AG20443 (cell line): ENCODE measurements around the gene ZBTB38.

Experiments used
- DNase-seq: peaks from one replicate; pipeline ENCODE4 v3.0.0; 2012; ENCODE audit warnings: low spot score, mixed read lengths

Gene ZBTB38

GRCh38 chr3:141403576-141403975 lies 35.3 kb downstream of the ZBTB38 start:
- no peak for DNase-seq

- DNase-seq: no peak
Measured at GRCh38 chr3:141405025-141405424, 36.7 kb downstream of the ZBTB38 start.

- DNase-seq: no peak
Measured at GRCh38 chr3:141405591-141405990, 37.3 kb downstream of the ZBTB38 start.

DNA sequence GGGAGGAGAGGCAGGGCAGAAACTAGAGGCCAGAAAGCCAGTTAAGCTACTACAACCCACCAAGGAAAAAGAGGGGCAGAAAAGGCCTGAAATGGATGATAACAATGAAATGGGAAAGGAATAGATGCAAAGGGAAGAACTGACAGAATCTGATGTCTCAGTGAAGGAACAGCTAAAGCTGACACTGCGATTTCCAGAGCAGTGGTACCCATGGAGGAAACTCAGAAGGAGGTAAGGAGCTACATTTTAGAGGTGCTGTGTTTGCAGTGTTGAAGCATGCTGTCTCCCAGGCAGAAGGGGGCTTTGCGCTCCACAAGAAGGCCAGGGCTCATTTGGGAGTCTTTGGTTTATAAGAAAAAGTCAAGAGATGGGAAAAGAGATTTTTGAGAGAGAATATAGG lies 38.0 kb downstream of the ZBTB38 start:
- DNase-seq: no peak

DNA sequence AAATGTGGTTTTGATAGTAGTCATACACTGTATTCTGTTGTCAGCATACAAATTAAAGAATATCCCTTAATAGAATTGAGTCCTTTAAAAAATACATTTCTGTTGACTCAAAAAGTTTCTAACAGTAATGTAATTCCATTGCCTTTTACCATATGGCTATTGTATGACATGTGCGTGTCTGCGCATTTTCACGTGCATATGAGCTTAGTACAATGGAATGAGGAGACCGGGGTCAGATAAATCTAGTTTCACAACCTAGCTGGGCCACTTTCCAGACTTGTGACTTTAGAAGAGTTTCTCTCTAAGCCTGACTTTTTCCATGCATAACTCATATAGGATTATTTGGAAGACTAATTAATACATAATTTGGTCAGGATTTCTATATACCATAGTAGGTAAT lies 38.7 kb downstream of the ZBTB38 start:
- peak; percentile 70 for DNase-seq

DNA sequence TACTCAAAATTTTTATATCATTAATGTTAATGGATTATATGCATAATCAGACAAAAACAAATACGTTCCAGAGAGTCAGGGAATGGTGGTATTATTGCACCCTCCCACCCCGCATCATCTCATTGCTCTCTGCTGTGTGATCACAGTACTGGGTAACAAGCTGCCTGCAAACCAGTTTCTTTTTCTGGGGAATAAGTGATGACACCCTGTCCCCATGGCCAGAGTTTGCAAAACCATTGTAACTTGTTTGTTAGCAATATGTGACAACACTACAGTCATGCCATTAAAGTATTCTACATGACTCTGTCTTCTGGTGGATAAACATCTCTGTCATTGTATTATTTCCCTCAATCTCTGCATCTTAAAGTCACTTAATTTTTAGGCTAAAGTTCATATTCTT lies 39.5 kb downstream of the ZBTB38 start:
- no peak for DNase-seq

DNA sequence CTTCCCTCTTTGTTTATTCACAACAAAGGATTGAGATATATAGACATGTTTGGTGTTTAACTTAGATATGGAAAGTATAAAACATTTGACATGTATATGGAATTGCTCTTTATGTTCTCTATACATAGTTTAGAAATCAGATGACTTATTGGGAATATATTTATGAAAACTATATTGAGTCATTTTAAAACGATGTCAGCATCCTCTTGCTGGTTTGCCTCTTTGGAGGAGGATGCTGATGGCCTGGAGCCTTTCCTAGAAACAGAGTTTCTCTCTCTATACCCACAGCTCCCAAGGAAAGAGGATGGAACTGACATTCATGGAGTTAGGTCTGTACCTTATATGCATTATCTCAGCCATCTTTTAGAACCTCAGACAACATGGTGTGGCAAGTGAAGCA lies 40.3 kb downstream of the ZBTB38 start:
- no peak for DNase-seq

GRCh38 chr3:141409940-141410241 lies 41.6 kb downstream of the ZBTB38 start:
- DNase-seq: no peak

DNA sequence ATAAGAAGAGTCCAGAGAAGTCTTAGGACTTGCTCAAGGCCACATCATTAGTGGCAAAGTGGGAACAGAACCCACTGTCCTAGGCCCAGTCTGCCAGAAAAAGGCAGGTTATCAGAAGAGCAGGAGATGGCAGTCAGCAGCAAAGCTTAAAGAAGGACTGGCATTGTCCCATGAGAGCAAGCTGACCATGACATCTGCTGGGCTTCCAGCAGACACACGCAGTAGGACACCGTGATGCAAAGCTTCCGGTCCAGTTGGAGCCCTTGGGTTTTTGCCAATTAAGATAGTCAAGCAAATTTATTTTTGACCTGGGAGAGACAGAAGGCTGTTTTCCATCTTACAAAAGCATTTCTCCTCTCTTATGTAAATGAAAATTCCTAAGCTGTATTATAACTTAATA lies 42.1 kb downstream of the ZBTB38 start:
- DNase-seq: peak; percentile 25

- DNase-seq: no peak
Measured at GRCh38 chr3:141410846-141411245, 42.5 kb downstream of the ZBTB38 start.

- DNase-seq: no peak
Measured at GRCh38 chr3:141411251-141411771, 43.0 kb downstream of the ZBTB38 start.

GRCh38 chr3:141412087-141412935 lies 44.0 kb downstream of the ZBTB38 start:
- DNase-seq: peak; percentile 40

DNA sequence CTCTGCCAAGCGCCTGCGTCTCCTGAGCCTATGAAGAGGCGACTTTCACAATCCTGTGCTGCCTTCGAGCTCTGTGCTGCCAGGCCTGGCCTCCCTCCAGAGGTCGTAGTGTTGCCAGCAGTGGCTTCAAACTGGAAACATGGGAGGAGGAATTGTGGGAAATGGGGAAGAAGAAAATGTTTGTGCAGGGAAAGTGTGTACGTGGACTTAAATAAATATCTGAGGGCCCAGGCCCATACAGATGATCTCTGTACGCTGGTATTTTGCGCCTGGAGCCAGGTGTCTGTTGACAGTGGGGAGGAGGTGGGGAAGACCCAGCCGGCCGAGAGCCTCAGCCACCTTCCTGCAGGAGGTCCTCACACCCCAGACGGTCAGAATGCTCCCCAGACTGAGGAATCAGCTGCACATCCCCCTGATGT lies 44.6 kb downstream of the ZBTB38 start:
- DNase-seq: peak; percentile 77

- DNase-seq: no peak
Measured at GRCh38 chr3:141413391-141413790, 45.1 kb downstream of the ZBTB38 start.

DNA sequence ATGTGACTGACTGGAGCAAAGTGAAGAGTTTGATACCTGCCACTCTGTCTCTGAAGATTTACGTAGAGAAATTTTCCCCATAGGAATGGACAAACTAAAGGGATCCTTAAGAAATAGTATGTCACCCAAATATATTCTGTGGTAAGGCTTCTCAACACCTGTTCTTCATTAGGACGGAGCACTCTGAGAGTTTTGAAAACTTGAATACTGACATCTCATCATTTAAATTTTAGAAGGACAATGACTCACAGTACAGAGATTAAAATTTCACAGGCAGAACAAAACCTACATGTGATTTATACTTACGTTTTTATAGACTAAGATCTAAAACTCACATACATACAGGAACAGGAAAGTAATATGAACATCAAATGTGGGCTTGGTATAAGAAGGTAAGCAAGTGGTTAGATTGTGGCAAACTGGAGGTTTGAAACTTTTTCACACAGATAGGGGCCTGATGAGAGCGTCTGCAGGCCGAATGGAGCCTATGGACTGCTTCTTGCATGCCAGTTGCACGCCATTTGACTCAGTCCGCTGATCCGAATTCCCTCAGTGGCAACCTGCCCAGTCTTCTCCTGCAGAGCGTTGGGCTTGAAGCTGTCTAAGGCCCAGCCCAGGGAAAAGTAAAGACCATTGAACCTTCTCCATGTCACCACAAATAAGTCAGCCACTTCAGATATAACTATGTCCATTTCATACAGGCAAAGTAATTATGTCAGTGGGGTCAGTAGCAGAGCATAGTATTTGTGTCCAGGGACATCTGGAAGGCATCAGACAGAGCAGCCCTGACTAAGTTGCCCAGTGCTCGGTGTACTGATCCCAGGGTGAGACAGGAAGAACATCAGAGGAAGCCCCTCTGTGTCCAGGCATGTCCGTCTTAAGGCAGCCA lies 45.7 kb downstream of the ZBTB38 start:
- DNase-seq: peak; percentile 45

- DNase-seq: no peak
Measured at GRCh38 chr3:141414800-141415462, 46.6 kb downstream of the ZBTB38 start.

DNA sequence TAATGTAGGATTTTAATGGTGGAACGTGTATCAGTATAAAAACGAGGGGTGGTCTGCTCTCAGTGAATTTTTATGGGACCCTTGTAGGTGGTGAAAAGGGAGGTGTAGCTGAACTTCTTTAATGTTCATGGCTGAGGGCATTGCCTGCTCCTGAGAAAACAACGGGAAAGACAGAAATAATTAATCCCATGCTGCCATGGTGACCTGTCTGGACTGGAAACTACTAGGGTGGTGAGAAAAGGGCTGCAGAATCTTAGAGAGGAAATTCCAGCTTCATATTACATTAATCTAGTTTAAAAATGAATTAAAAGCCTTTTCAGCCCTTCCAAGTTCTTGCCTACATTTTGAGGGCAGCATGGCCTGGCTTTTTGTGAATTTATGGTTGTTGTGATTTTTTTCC lies 47.6 kb downstream of the ZBTB38 start:
- no peak for DNase-seq
